Erythroblast (primary cell): Measurements from ENCODE around the gene TUBA4A.

ENCODE experiments used
- DNase-seq, 2 experiments: peaks; one replicate each; lab custom pipeline; 2025; lab: John Stamatoyannopoulos, UW
- GATA1 ChIP-seq: IDR thresholded peaks from 2 replicates; pipeline ENCODE4 v1.6.1; 2011; ENCODE audit warnings: low read depth, mild to moderate bottlenecking, control low read depth, low read length, moderate library complexity
- POLR2A ChIP-seq: IDR thresholded peaks from 2 replicates; pipeline ENCODE4 v1.6.1; 2011; ENCODE audit warnings: mild to moderate bottlenecking, low read length

The TUBA4A gene

GRCh38 chr2:219247678-219248642 is 5.8 kb downstream of the TUBA4A start:
- no peak for DNase-seq
- TF ChIP-seq POLR2A: no peak
- TF ChIP-seq GATA1: no peak

- no peak for DNase-seq
- TF ChIP-seq GATA1: no peak
- TF ChIP-seq POLR2A: no peak
Measured at GRCh38 chr2:219246559-219246958, 7.2 kb downstream of the TUBA4A start.

GRCh38 chr2:219245899-219246230 is 7.9 kb downstream of the TUBA4A start:
- DNase-seq: peak in 1 of 2 experiments; percentile 57
- TF ChIP-seq GATA1: no peak
- no peak for TF ChIP-seq POLR2A

GRCh38 chr2:219245148-219245898 is 8.4 kb downstream of the TUBA4A start, which contains the start of the genes GLB1L and STK16:
GLB1L (minus strand) TSS chr2:219245444; CDS start chr2:219243573, 1,871 bp downstream.
STK16 (plus strand) TSS chr2:219245479; CDS start chr2:219246000, 521 bp downstream.
- peak; percentile 90 for TF ChIP-seq POLR2A
- no peak for TF ChIP-seq GATA1

GRCh38 chr2:219244789-219245147 is 8.9 kb downstream of the TUBA4A start:
- no peak for DNase-seq
- no peak for TF ChIP-seq GATA1
- no peak for TF ChIP-seq POLR2A

More at GRCh38 chr2:219245148-219245898, 8.4 kb downstream of the TUBA4A start, which contains the start of the genes GLB1L and STK16:
- DNase-seq: peak; percentile 94 to 96

- TF ChIP-seq GATA1 (no peak), POLR2A (no peak)
- DNase-seq: no peak
Measured at GRCh38 chr2:219243291-219243761, 10.4 kb downstream of the TUBA4A start.

GRCh38 chr2:219234331-219234730 is 19.4 kb downstream of the TUBA4A start:
- TF ChIP-seq POLR2A (no peak), GATA1 (no peak)
- DNase-seq: no peak

- TF ChIP-seq GATA1 (no peak), POLR2A (peak; percentile 66)
- peak; percentile 71 to 80 for DNase-seq
Measured at GRCh38 chr2:219230059-219230540, 23.6 kb downstream of the TUBA4A start.

- peak; percentile 99 for DNase-seq
- TF ChIP-seq GATA1 (no peak), POLR2A (peak; percentile 93)
Measured at GRCh38 chr2:219229305-219230058, 24.2 kb downstream of the TUBA4A start, which contains the start of the genes ANKZF1 and ATG9A. ANKZF1 (plus strand) TSS chr2:219229806; CDS start chr2:219230258, 452 bp downstream. ATG9A (minus strand) TSS chr2:219229636; CDS start chr2:219228024, 1,612 bp downstream.

- TF ChIP-seq POLR2A (no peak), GATA1 (no peak)
- DNase-seq: no peak
Measured at GRCh38 chr2:219228911-219229304, 24.8 kb downstream of the TUBA4A start.

GRCh38 chr2:219228041-219228910 is 25.4 kb downstream of the TUBA4A start:
- TF ChIP-seq GATA1 (no peak), POLR2A (no peak)
- peak; percentile 50 to 64 for DNase-seq

- no peak for DNase-seq
- TF ChIP-seq POLR2A (no peak), GATA1 (no peak)
Measured at GRCh38 chr2:219225350-219225749, 28.4 kb downstream of the TUBA4A start.
